SKM-1 (cell line): ENCODE measurements around the gene TNFRSF4.
"Not testable (repeated sequence)": the region's sequence is repeated elsewhere in the genome, so short reads cannot be mapped to it uniquely, and the experiment has no call there.

Experiments
- DNase-seq: peaks from one replicate; lab custom pipeline; 2025; ENCODE audit not compliant: unreplicated experiment; lab: John Stamatoyannopoulos, UW

The TNFRSF4 gene

GRCh38 chr1:1213345-1214265, at the start of gene TNFRSF4:
TSS of gene TNFRSF4 (minus strand) at chr1:1214153. CDS start at chr1:1214127, 26 bp downstream.
- DNase-seq = no peak

- no peak for DNase-seq
Measured at GRCh38 chr1:1262758-1263157, 48.8 kb upstream of the TNFRSF4 start.

GRCh38 chr1:1262071-1262470, 48.1 kb upstream of the TNFRSF4 start:
- no peak for DNase-seq

GRCh38 chr1:1260843-1261560, 47.0 kb upstream of the TNFRSF4 start:
- no peak for DNase-seq

GRCh38 chr1:1259951-1260600, 46.1 kb upstream of the TNFRSF4 start:
- DNase-seq = no peak

GRCh38 chr1:1259540-1259939, 45.6 kb upstream of the TNFRSF4 start:
- DNase-seq = no peak

- no peak for DNase-seq
Measured at GRCh38 chr1:1259119-1259488, 45.2 kb upstream of the TNFRSF4 start.

- no peak for DNase-seq
Measured at GRCh38 chr1:1256956-1257871, 43.3 kb upstream of the TNFRSF4 start.

GRCh38 chr1:1255611-1256010, 41.7 kb upstream of the TNFRSF4 start:
- no peak for DNase-seq

GRCh38 chr1:1255078-1255477, 41.1 kb upstream of the TNFRSF4 start:
- DNase-seq = no peak

- DNase-seq = no peak
Measured at GRCh38 chr1:1254667-1254998, 40.7 kb upstream of the TNFRSF4 start.

- no peak for DNase-seq
Measured at GRCh38 chr1:1253972-1254666, 40.2 kb upstream of the TNFRSF4 start.

GRCh38 chr1:1253314-1253713, 39.4 kb upstream of the TNFRSF4 start:
- DNase-seq = no peak

GRCh38 chr1:1250786-1251284, 36.9 kb upstream of the TNFRSF4 start:
- DNase-seq = no peak

GRCh38 chr1:1248009-1248913, 34.3 kb upstream of the TNFRSF4 start:
- DNase-seq = not testable (repeated sequence)

- DNase-seq = no peak
Measured at GRCh38 chr1:1247341-1247913, 33.5 kb upstream of the TNFRSF4 start.

- no peak for DNase-seq
Measured at GRCh38 chr1:1246577-1247340, 32.8 kb upstream of the TNFRSF4 start, which contains the start of gene C1QTNF12. TSS of gene C1QTNF12 (minus strand) at chr1:1246722. CDS start at chr1:1246690, 32 bp downstream.
